HEK293 (cell line): ENCODE data around the gene ZNF607.

Source experiments
- CTCF ChIA-PET: fragments of 350-600 bp; formaldehyde crosslinking; extraction: SDS; loops from one replicate; lab custom pipeline; 2021; ENCODE audit warnings: antibody characterized with exemption; lab: Yijun Ruan, JAX
- POLR2A ChIA-PET: fragments of 300-600 bp; formaldehyde crosslinking; extraction: SDS; loops from one replicate; lab custom pipeline; 2020; ENCODE audit warnings: antibody characterized with exemption, inconsistent platforms; lab: Yijun Ruan, JAX
- H3K27ac ChIP-seq: fragments of 200-500 bp; sonication (Bioruptor generic); 2 replicates; pipeline ENCODE4 v1.5.1; 2014; ENCODE audit warnings: low read depth, low read length, control low read depth, inconsistent platforms; ENCODE audit errors: extremely low read depth
- H3K36me3 ChIP-seq, 2 experiments: fragments of 200-500 bp in 1 of 2; sonication (Bioruptor generic) in 1 of 2; 1 replicate in 1 of 2; 2 replicates in 1 of 2; pipeline ENCODE4 v1.5.1; 2014 to 2017; ENCODE audit warnings: inconsistent platforms in 2 of 2, low read length in 2 of 2; ENCODE audit not compliant: control insufficient read depth in 2 of 2, insufficient read depth in 1 of 2
- H3K4me1 ChIP-seq: fragments of 200-500 bp; sonication (Bioruptor generic); 2 replicates; pipeline ENCODE4 v1.5.1; 2014; ENCODE audit warnings: mild to moderate bottlenecking, low read length, inconsistent platforms; ENCODE audit not compliant: control insufficient read depth, insufficient read depth
- H3K4me3 ChIP-seq: 2 replicates; pipeline ENCODE4 v1.5.1; 2011; ENCODE audit warnings: low read depth, mild to moderate bottlenecking, control low read depth, low read length, moderate library complexity
- H3K9me3 ChIP-seq: fragments of 200-500 bp; sonication (Bioruptor generic); 2 replicates; pipeline ENCODE4 v1.5.1; 2014; ENCODE audit warnings: low read depth, low read length, inconsistent platforms; ENCODE audit not compliant: control insufficient read depth, insufficient read depth
- SETDB1 ChIP-seq: IDR thresholded peaks from one replicate; pipeline ENCODE4 v1.6.1; 2017; ENCODE audit warnings: mild to moderate bottlenecking, low read length, moderate library complexity, mixed read lengths; ENCODE audit not compliant: insufficient read length
- ZNF114 ChIP-seq: fragments of 450-650 bp; formaldehyde crosslinking; IDR thresholded peaks from 2 replicates; pipeline ENCODE4 v1.5.0; 2017; ENCODE audit warnings: missing biosample characterization, missing genetic modification characterization
- ZNF274 ChIP-seq, 2 experiments: fragments of 200-500 bp in 1 of 2; fragments of 450-650 bp in 1 of 2; sonication (Bioruptor generic) in 1 of 2; formaldehyde crosslinking in 1 of 2; IDR thresholded peaks; 2 replicates each; pipeline versions ENCODE4 v1.5.1 to v1.6.1; 2014 to 2016; ENCODE audit warnings: borderline replicate concordance in 1 of 2, inconsistent platforms in 1 of 2, low read length in 1 of 2, missing biosample characterization in 1 of 2, missing genetic modification characterization in 1 of 2
- ZNF311 ChIP-seq: fragments of 450-650 bp; formaldehyde crosslinking; IDR thresholded peaks from 2 replicates; pipeline ENCODE4 v1.5.1; 2017; ENCODE audit warnings: missing biosample characterization, missing genetic modification characterization, borderline replicate concordance
- ZNF335 ChIP-seq: fragments of 450-650 bp; formaldehyde crosslinking; conservative IDR thresholded peaks from 2 replicates; pipeline ENCODE4 v1.5.1; 2016; ENCODE audit warnings: missing biosample characterization, missing genetic modification characterization
- ZNF350 ChIP-seq: fragments of 450-650 bp; formaldehyde crosslinking; IDR thresholded peaks from 2 replicates; pipeline ENCODE4 v1.5.0; 2017; ENCODE audit warnings: missing biosample characterization, mild to moderate bottlenecking, missing genetic modification characterization
- ZNF423 ChIP-seq: fragments of 450-650 bp; formaldehyde crosslinking; IDR thresholded peaks from 2 replicates; pipeline ENCODE4 v1.5.1; 2016; ENCODE audit warnings: missing biosample characterization, missing genetic modification characterization
- ZNF473 ChIP-seq: fragments of 450-650 bp; formaldehyde crosslinking; IDR thresholded peaks from 2 replicates; pipeline ENCODE4 v1.5.1; 2017; ENCODE audit warnings: missing biosample characterization, missing genetic modification characterization
- ZNF510 ChIP-seq: fragments of 450-650 bp; formaldehyde crosslinking; IDR thresholded peaks from 2 replicates; pipeline ENCODE4 v1.5.1; 2018; ENCODE audit warnings: mild to moderate bottlenecking, missing genetic modification characterization, missing biosample characterization; ENCODE audit not compliant: insufficient replicate concordance
- ZNF529 ChIP-seq: fragments of 450-650 bp; formaldehyde crosslinking; IDR thresholded peaks from 2 replicates; pipeline ENCODE4 v1.5.1; 2017; ENCODE audit warnings: missing genetic modification characterization, missing biosample characterization; ENCODE audit not compliant: insufficient replicate concordance
- ZNF596 ChIP-seq: fragments of 450-650 bp; IDR thresholded peaks from 2 replicates; pipeline ENCODE4 v1.5.0; 2018; ENCODE audit warnings: missing biosample characterization, mild to moderate bottlenecking, missing genetic modification characterization, moderate library complexity
- ZNF600 ChIP-seq: fragments of 450-650 bp; formaldehyde crosslinking; IDR thresholded peaks from 2 replicates; pipeline ENCODE4 v1.5.1; 2016; ENCODE audit warnings: missing biosample characterization, missing genetic modification characterization
- ZNF623 ChIP-seq: fragments of 450-650 bp; formaldehyde crosslinking; IDR thresholded peaks from 2 replicates; pipeline ENCODE4 v1.5.1; 2016; ENCODE audit warnings: missing biosample characterization, missing genetic modification characterization
- ZNF626 ChIP-seq: fragments of 450-650 bp; sonication (Bioruptor Pico); formaldehyde crosslinking; IDR thresholded peaks from 2 replicates; pipeline ENCODE4 v1.5.1; 2018; ENCODE audit warnings: missing biosample characterization, missing genetic modification characterization, inconsistent platforms
- ZNF830 ChIP-seq: fragments of 450-650 bp; IDR thresholded peaks from 2 replicates; pipeline ENCODE4 v1.5.0; 2018; ENCODE audit warnings: missing biosample characterization, missing genetic modification characterization, low read depth, mild to moderate bottlenecking, moderate library complexity
- ZSCAN30 ChIP-seq: fragments of 450-650 bp; IDR thresholded peaks from 2 replicates; pipeline ENCODE4 v1.5.1; 2018; ENCODE audit warnings: missing biosample characterization, mild to moderate bottlenecking, missing genetic modification characterization, moderate library complexity
- ZXDB ChIP-seq: fragments of 450-650 bp; formaldehyde crosslinking; IDR thresholded peaks from 2 replicates; pipeline ENCODE4 v1.5.1; 2016; ENCODE audit warnings: missing biosample characterization, missing genetic modification characterization
- TF ChIP-seq, protein P1 (sequence below): fragments of 450-650 bp; formaldehyde crosslinking; IDR thresholded peaks from 2 replicates; pipeline ENCODE4 v1.5.1; 2016; ENCODE audit warnings: missing biosample characterization, missing genetic modification characterization
- TF ChIP-seq, protein P2 (sequence below): fragments of 450-650 bp; formaldehyde crosslinking; IDR thresholded peaks from 2 replicates; pipeline ENCODE4 v1.5.1; 2016; ENCODE audit warnings: missing biosample characterization, missing genetic modification characterization
- TF ChIP-seq, protein P3 (sequence below): fragments of 450-650 bp; formaldehyde crosslinking; IDR thresholded peaks from 2 replicates; pipeline ENCODE4 v1.5.1; 2016; ENCODE audit warnings: missing biosample characterization, missing genetic modification characterization
- TF ChIP-seq, protein P4 (sequence below): fragments of 450-650 bp; IDR thresholded peaks from 2 replicates; pipeline ENCODE4 v1.5.1; 2018; ENCODE audit warnings: missing biosample characterization, missing genetic modification characterization

The ZNF607 gene

DNA sequence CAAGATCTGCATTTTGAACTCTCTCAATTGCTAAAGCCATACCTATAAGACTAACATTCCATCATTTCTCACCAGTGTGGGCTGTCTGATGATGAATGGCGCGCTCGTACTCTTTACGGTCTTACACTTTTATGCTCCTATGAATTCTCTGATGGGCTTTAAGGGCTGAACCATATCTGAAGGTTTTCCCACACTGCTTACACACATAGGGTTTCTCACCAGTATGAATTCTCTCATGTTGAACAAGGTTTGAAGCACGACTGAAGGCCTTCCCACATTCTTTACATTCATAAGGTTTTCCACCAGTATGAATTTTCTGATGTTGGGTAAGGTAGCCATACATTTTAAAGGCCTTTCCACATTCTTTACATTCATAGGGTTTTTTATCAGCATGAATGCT lies 18.8 kb upstream of the ZNF607 start:
- no peak overlapping the region for H3K27ac ChIP-seq
- POLR2A ChIA-PET: no interaction called here
- CTCF ChIA-PET: interaction anchor here (1.0 kb wide), 1 partner anchor 8 kb away, joined by 5 read pairs; no protein-coding TSS in a partner anchor
- H3K4me1 ChIP-seq: no peaks in the 10 kb centered on the region
- H3K36me3 ChIP-seq: peaks cover 23 to 35% of the 10 kb centered on the region in 2 experiments
- no peak overlapping the region for H3K4me3 ChIP-seq
- peaks cover 39% of the 10 kb centered on the region for H3K9me3 ChIP-seq
- TF ChIP-seq, protein P1, sequence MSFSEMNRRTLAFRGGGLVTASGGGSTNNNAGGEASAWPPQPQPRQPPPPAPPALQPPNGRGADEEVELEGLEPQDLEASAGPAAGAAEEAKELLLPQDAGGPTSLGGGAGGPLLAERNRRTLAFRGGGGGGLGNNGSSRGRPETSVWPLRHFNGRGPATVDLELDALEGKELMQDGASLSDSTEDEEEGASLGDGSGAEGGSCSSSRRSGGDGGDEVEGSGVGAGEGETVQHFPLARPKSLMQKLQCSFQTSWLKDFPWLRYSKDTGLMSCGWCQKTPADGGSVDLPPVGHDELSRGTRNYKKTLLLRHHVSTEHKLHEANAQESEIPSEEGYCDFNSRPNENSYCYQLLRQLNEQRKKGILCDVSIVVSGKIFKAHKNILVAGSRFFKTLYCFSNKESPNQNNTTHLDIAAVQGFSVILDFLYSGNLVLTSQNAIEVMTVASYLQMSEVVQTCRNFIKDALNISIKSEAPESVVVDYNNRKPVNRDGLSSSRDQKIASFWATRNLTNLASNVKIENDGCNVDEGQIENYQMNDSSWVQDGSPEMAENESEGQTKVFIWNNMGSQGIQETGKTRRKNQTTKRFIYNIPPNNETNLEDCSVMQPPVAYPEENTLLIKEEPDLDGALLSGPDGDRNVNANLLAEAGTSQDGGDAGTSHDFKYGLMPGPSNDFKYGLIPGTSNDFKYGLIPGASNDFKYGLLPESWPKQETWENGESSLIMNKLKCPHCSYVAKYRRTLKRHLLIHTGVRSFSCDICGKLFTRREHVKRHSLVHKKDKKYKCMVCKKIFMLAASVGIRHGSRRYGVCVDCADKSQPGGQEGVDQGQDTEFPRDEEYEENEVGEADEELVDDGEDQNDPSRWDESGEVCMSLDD: no peak
- TF ChIP-seq SETDB1 (peak; percentile 78), ZNF274 (IDR thresholded peaks at IDR 0.05; ENCODE audit: low read length) (no peak), ZNF274 (tag by site-specific recombination; IDR thresholded peaks at IDR 0.05; ENCODE audit: borderline replicate concordance) (peak; percentile 96)
- TF ChIP-seq, protein P2, sequence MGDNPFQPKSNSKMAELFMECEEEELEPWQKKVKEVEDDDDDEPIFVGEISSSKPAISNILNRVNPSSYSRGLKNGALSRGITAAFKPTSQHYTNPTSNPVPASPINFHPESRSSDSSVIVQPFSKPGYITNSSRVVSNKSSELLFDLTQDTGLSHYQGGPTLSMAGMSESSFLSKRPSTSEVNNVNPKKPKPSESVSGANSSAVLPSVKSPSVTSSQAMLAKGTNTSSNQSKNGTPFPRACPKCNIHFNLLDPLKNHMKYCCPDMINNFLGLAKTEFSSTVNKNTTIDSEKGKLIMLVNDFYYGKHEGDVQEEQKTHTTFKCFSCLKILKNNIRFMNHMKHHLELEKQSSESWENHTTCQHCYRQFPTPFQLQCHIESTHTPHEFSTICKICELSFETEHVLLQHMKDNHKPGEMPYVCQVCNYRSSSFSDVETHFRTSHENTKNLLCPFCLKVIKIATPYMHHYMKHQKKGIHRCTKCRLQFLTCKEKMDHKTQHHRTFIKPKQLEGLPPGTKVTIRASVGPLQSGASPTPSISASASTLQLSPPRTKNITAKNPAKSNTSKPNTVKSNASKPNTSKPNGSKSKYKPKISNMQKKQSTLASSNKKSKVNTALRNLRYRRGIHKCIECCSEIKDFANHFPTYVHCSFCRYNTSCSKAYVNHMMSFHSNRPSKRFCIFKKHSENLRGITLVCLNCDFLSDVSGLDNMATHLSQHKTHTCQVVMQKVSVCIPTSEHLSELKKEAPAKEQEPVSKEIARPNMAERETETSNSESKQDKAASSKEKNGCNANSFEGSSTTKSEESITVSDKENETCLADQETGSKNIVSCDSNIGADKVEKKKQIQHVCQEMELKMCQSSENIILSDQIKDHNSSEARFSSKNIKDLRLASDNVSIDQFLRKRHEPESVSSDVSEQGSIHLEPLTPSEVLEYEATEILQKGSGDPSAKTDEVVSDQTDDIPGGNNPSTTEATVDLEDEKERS: 0 out of 2 replicates have a peak, but pooled peaks have one; percentile 27

DNA sequence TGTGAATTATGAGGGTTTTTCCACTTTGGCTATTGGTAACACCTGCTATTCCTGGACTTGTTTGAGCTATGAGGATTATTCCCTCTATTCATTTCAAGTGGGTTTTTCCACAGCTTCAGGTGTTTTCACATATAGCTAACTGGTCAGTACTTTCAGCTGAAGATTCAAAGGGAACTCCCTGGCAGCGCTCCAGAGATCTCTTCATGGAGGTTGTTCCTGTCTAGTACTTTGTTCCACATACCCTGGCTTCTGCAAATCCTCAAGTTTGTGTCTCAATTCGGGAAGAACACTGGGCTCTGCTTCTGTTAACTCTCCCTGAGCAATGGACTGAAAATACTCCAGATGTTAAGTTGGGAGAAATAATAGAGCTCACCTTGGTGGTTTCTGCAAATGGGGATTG lies 5.6 kb upstream of the ZNF607 start:
- TF ChIP-seq ZNF596 (tag by site-specific recombination): no peak
- TF ChIP-seq ZNF830 (tag by site-specific recombination): no peak
- no peak for TF ChIP-seq ZNF529
- peaks cover 0 to 18% of the 10 kb centered on the region in 2 experiments; a peak in 2 of 3 replicates for H3K36me3 ChIP-seq
- H3K9me3 ChIP-seq: peaks cover 3% of the 10 kb centered on the region
- ChIA-PET POLR2A (interaction anchor here (1.2 kb wide), 1 partner anchor 54 kb away, joined by 3 read pairs; the partner anchor contains the start of gene ZNF573), CTCF (interaction anchor here (0.9 to 1.5 kb wide), 2 partner anchors 12 to 14 kb away, joined by 3 to 5 read pairs; no protein-coding TSS in a partner anchor)
- no peak overlapping the region for H3K4me3 ChIP-seq
- H3K27ac ChIP-seq: no peak overlapping the region
- no peaks in the 10 kb centered on the region for H3K4me1 ChIP-seq

DNA sequence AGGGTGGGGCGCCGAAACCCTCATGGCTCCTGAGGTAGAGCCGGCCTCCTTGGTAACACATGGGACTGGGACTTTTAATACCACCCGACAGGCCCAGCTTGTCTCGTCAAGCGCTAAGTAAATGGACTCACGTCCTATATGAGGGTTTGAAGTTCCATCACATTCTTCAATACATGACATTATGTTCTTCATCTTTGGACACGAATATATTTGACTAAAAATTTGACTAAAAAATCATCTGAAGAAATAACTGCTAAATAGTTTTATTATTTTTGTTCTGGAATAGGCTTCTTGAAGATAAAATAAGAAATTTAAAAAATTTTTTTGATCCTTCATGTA lies 335 bp upstream of the ZNF607 start:
- Histone ChIP-seq H3K4me3 (no peak overlapping the region; the same call in 1 of the 2 replicates), H3K4me1 (peaks cover 6% of the 10 kb centered on the region), H3K27ac (peak overlapping the region; percentile 89; the same call in 1 of the 2 replicates), H3K36me3 (peaks cover 14 to 24% of the 10 kb centered on the region in 2 experiments), H3K9me3 (peaks cover 15% of the 10 kb centered on the region; the same call in 1 of the 2 replicates)
- CTCF ChIA-PET: interaction anchor here (0.6 to 1.3 kb wide), 6 partner anchors 12 to 239 kb away, joined by 3 to 5 read pairs (median 3); partner anchors contain the start of genes ZNF540 and ZNF571
- POLR2A ChIA-PET: interaction anchor here (0.7 to 2.0 kb wide), 10 partner anchors 11 to 402 kb away, joined by 3 to 12 read pairs (median 4); partner anchors contain the start of genes SIPA1L3, ZFP30, ZNF527 and ZNF540
- 0 out of 2 replicates have a peak, but pooled peaks have one; percentile 18 for TF ChIP-seq ZXDB
- no peak for TF ChIP-seq ZNF114
- TF ChIP-seq ZNF623 (tag by site-specific recombination): no peak
- TF ChIP-seq ZNF311 (tag by site-specific recombination): no peak
- TF ChIP-seq, protein P3, sequence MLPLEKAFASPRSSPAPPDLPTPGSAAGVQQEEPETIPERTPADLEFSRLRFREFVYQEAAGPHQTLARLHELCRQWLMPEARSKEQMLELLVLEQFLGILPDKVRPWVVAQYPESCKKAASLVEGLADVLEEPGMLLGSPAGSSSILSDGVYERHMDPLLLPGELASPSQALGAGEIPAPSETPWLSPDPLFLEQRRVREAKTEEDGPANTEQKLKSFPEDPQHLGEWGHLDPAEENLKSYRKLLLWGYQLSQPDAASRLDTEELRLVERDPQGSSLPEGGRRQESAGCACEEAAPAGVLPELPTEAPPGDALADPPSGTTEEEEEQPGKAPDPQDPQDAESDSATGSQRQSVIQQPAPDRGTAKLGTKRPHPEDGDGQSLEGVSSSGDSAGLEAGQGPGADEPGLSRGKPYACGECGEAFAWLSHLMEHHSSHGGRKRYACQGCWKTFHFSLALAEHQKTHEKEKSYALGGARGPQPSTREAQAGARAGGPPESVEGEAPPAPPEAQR (tag by site-specific recombination): 0 out of 2 replicates have a peak, but pooled peaks have one; percentile 31
- TF ChIP-seq ZNF510 (tag by site-specific recombination): peak; percentile 100
- peak; percentile 81; the same call in 1 of the 2 replicates for TF ChIP-seq ZNF600 (tag by site-specific recombination)
- TF ChIP-seq, protein P4, sequence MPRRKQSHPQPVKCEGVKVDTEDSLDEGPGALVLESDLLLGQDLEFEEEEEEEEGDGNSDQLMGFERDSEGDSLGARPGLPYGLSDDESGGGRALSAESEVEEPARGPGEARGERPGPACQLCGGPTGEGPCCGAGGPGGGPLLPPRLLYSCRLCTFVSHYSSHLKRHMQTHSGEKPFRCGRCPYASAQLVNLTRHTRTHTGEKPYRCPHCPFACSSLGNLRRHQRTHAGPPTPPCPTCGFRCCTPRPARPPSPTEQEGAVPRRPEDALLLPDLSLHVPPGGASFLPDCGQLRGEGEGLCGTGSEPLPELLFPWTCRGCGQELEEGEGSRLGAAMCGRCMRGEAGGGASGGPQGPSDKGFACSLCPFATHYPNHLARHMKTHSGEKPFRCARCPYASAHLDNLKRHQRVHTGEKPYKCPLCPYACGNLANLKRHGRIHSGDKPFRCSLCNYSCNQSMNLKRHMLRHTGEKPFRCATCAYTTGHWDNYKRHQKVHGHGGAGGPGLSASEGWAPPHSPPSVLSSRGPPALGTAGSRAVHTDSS (tag by site-specific recombination): peak; percentile 60; the same call in 1 of the 2 replicates
- TF ChIP-seq ZNF335 (tag by site-specific recombination): no peak
- TF ChIP-seq ZNF473: no peak
- TF ChIP-seq ZNF350 (tag by site-specific recombination): peak; percentile 79; the same call in 1 of the 2 replicates
- TF ChIP-seq ZNF626 (tag by site-specific recombination): peak; percentile 49; the same call in 1 of the 2 replicates
- TF ChIP-seq ZSCAN30 (tag by site-specific recombination): peak; percentile 6; the same call in 1 of the 2 replicates
- 0 out of 2 replicates have a peak, but pooled peaks have one; percentile 26 for TF ChIP-seq ZNF423
